Neural progenitor cell (in vitro differentiated cells): ENCODE measurements around the gene FAM53C. TPM values are rescaled to one million over a fixed set of nuclear protein-coding genes. Genes with fewer than 3 reads are reported as not detected.
A peak's percentile ranks its signal among the peaks of the same experiment; 100 is the strongest.

Source experiments
- DNase-seq: peaks from one replicate; pipeline ENCODE4 v3.0.0-alpha.2; 2016; ENCODE audit warnings: low spot score
- H2AFZ ChIP-seq: fragments of 200-600 bp; sonication (generic); replicated peaks from 2 replicates; pipeline ENCODE4 v1.6.1; 2016; ENCODE audit warnings: antibody characterized with exemption
- H3F3A ChIP-seq: fragments of 200-600 bp; sonication (generic); 2 replicates; pipeline ENCODE4 v1.6.1; 2016; ENCODE audit warnings: antibody characterized with exemption, low read depth
- H3K27ac ChIP-seq: fragments of 200-600 bp; sonication (generic); 2 replicates; pipeline ENCODE4 v1.5.1; 2016; ENCODE audit warnings: mild to moderate bottlenecking
- H3K27me3 ChIP-seq: fragments of 200-600 bp; sonication (generic); 2 replicates; pipeline ENCODE4 v1.6.1; 2016; ENCODE audit warnings: mild to moderate bottlenecking, moderate library complexity
- H3K36me3 ChIP-seq: fragments of 200-600 bp; sonication (generic); 2 replicates; pipeline ENCODE4 v1.5.1; 2016
- H3K4me1 ChIP-seq: fragments of 200-600 bp; sonication (generic); 2 replicates; pipeline ENCODE4 v1.6.1; 2016; ENCODE audit warnings: mixed run types
- H3K4me2 ChIP-seq: fragments of 200-600 bp; sonication (generic); 2 replicates; pipeline ENCODE4 v1.6.1; 2016
- H3K4me3 ChIP-seq: fragments of 200-600 bp; sonication (generic); 2 replicates; pipeline ENCODE4 v1.5.1; 2016
- H3K79me2 ChIP-seq: fragments of 200-600 bp; sonication (generic); 2 replicates; pipeline ENCODE4 v1.6.1; 2016; ENCODE audit warnings: low read depth
- H3K9ac ChIP-seq: fragments of 200-600 bp; sonication (generic); 2 replicates; pipeline ENCODE4 v1.6.1; 2016
- H3K9me3 ChIP-seq: fragments of 200-600 bp; sonication (generic); 2 replicates; pipeline ENCODE4 v1.5.1; 2016; ENCODE audit warnings: low read depth
- H4K20me1 ChIP-seq: fragments of 200-600 bp; sonication (generic); 2 replicates; pipeline ENCODE4 v1.6.1; 2016; ENCODE audit warnings: low read depth
- H3K27ac Mint-ChIP-seq: 3 replicates; pipeline ENCODE4 v1.8.0; 2021; ENCODE audit warnings: mixed read lengths
- H3K27me3 Mint-ChIP-seq: 2 replicates; pipeline ENCODE4 v1.8.0; 2022; ENCODE audit warnings: low read depth, mild to moderate bottlenecking, inconsistent platforms, moderate library complexity, mixed read lengths; ENCODE audit not compliant: insufficient read depth
- H3K36me3 Mint-ChIP-seq: 3 replicates; pipeline ENCODE4 v1.8.0; 2021; ENCODE audit warnings: mixed read lengths
- H3K4me1 Mint-ChIP-seq: 3 replicates; pipeline ENCODE4 v1.8.0; 2021; ENCODE audit warnings: mixed read lengths
- H3K4me3 Mint-ChIP-seq: 3 replicates; pipeline ENCODE4 v1.8.0; 2021; ENCODE audit warnings: mild to moderate bottlenecking, moderate library complexity, mixed read lengths
- H3K9me3 Mint-ChIP-seq: 3 replicates; pipeline ENCODE4 v1.8.0; 2020; ENCODE audit warnings: mixed read lengths
- CTCF ChIP-seq: fragments of 200-600 bp; sonication (generic); IDR thresholded peaks from 2 replicates; pipeline ENCODE4 v1.5.1; 2017; ENCODE audit warnings: antibody characterized with exemption, mild to moderate bottlenecking
- EZH2 ChIP-seq: fragments of 200-600 bp; sonication (generic); IDR thresholded peaks from 2 replicates; pipeline ENCODE4 v1.6.1; 2017; ENCODE audit warnings: antibody characterized with exemption, mild to moderate bottlenecking, moderate library complexity
- EZH2phosphoT487 ChIP-seq: fragments of 200-600 bp; sonication (generic); IDR thresholded peaks from 2 replicates; pipeline ENCODE4 v1.6.1; 2017; ENCODE audit warnings: antibody characterized with exemption
- total RNA-seq: library from RNA; depleted of rRNA; stranded (reverse); fragments of >200 nt; gene quantifications from 2 replicates; pipeline ENCODE4 v1.2.3, GENCODE V29; 2015; ENCODE audit warnings: low replicate concordance

FAM53C gene
- total RNA-seq, 1 donor from 2014 or later: 68.0 TPM

- Mint-ChIP-seq H3K27ac (peak overlapping the region; percentile 100), H3K27me3 (peaks cover 7% of the 10 kb centered on the region), H3K36me3 (peaks cover 10% of the 10 kb centered on the region), H3K4me3 (peak overlapping the region; percentile 98), H3K9me3 (no peaks in the 10 kb centered on the region), H3K4me1 (peaks cover 30% of the 10 kb centered on the region)
- TF ChIP-seq CTCF (no peak), EZH2 (no peak), EZH2phosphoT487 (no peak)
- Histone ChIP-seq H4K20me1 (peaks cover 20% of the 10 kb centered on the region), H3K36me3 (no peaks in the 10 kb centered on the region), H3K4me1 (peaks cover 26% of the 10 kb centered on the region), H3K4me2 (peak overlapping the region; percentile 97), H3K4me3 (peak overlapping the region; percentile 84), H3K9me3 (no peaks in the 10 kb centered on the region), H3K27me3 (no peaks in the 10 kb centered on the region), H3K9ac (peak overlapping the region; percentile 100), H3K79me2 (peaks cover 40% of the 10 kb centered on the region), H2AFZ (peak overlapping the region; percentile 95), H3F3A (peaks cover 19% of the 10 kb centered on the region), H3K27ac (peak overlapping the region; percentile 100)
- DNase-seq: no peak
Measured at GRCh38 chr5:138336952-138337684, 948 bp upstream of the FAM53C start.

- peaks cover 54% of the 10 kb centered on the region for H3K79me2 ChIP-seq
- peak overlapping the region; percentile 100 for H3K27ac ChIP-seq
- peak overlapping the region; percentile 84 for H3K4me3 ChIP-seq
- no peaks in the 10 kb centered on the region for H3K27me3 ChIP-seq
- no peaks in the 10 kb centered on the region for H3K36me3 ChIP-seq
- Mint-ChIP-seq H3K9me3 (no peaks in the 10 kb centered on the region), H3K4me1 (peaks cover 28% of the 10 kb centered on the region), H3K27me3 (peaks cover 7% of the 10 kb centered on the region), H3K27ac (peak overlapping the region; percentile 98), H3K36me3 (peaks cover 12% of the 10 kb centered on the region), H3K4me3 (peak overlapping the region; percentile 98)
- H3K9me3 ChIP-seq: no peaks in the 10 kb centered on the region
- H3K4me2 ChIP-seq: peak overlapping the region; percentile 97
- DNase-seq: no peak
- H3K4me1 ChIP-seq: peaks cover 24% of the 10 kb centered on the region
- H3K9ac ChIP-seq: peak overlapping the region; percentile 100
- peaks cover 19% of the 10 kb centered on the region for H3F3A ChIP-seq
- H4K20me1 ChIP-seq: peaks cover 27% of the 10 kb centered on the region
- TF ChIP-seq CTCF: no peak
- no peak for TF ChIP-seq EZH2
- TF ChIP-seq EZH2phosphoT487: no peak
- H2AFZ ChIP-seq: no peak overlapping the region
Measured at GRCh38 chr5:138338411-138339090, 485 bp downstream of the FAM53C start.

GRCh38 chr5:138339091-138339456 lies 1.0 kb downstream of the FAM53C start:
- peak overlapping the region; percentile 100 for H3K27ac ChIP-seq
- H3K79me2 ChIP-seq: peaks cover 59% of the 10 kb centered on the region
- H3K36me3 ChIP-seq: no peaks in the 10 kb centered on the region
- peaks cover 19% of the 10 kb centered on the region for H3F3A ChIP-seq
- H3K4me1 ChIP-seq: peaks cover 24% of the 10 kb centered on the region
- no peak for TF ChIP-seq EZH2phosphoT487
- peak overlapping the region; percentile 84 for H3K4me3 ChIP-seq
- Mint-ChIP-seq H3K4me3 (peak overlapping the region; percentile 98), H3K27ac (peak overlapping the region; percentile 98), H3K4me1 (peaks cover 28% of the 10 kb centered on the region), H3K27me3 (peaks cover 7% of the 10 kb centered on the region), H3K36me3 (peaks cover 12% of the 10 kb centered on the region), H3K9me3 (no peaks in the 10 kb centered on the region)
- peak overlapping the region; percentile 97 for H3K4me2 ChIP-seq
- H2AFZ ChIP-seq: no peak overlapping the region
- no peaks in the 10 kb centered on the region for H3K27me3 ChIP-seq
- H3K9me3 ChIP-seq: no peaks in the 10 kb centered on the region
- peak overlapping the region; percentile 100 for H3K9ac ChIP-seq
- H4K20me1 ChIP-seq: peaks cover 31% of the 10 kb centered on the region
- DNase-seq: peak; percentile 62
